H9 (cell line): Measurements from ENCODE around the gene C19orf33. TPM values are rescaled to one million over a fixed set of nuclear protein-coding genes. Genes with fewer than 3 reads are reported as not detected.
A peak's percentile ranks its signal among the peaks of the same experiment; 100 is the strongest.

Experiments used
- DNase-seq: peaks from one replicate; pipeline ENCODE4 v3.0.0-alpha.2; 2017
- H2AFZ ChIP-seq: one replicate; pipeline ENCODE4 v1.6.1; 2013; ENCODE audit warnings: mild to moderate bottlenecking, low read length, control low read depth, moderate library complexity
- H2AK5ac ChIP-seq: 2 replicates; pipeline ENCODE4 v1.6.1; 2013; ENCODE audit warnings: low read length, control low read depth, mixed read lengths; ENCODE audit not compliant: insufficient read length
- H2BK120ac ChIP-seq: one replicate; pipeline ENCODE4 v1.6.1; 2013; ENCODE audit warnings: low read depth, mild to moderate bottlenecking, low read length, control low read depth, inconsistent platforms; ENCODE audit not compliant: poor library complexity, severe bottlenecking
- H2BK12ac ChIP-seq: 2 replicates; pipeline ENCODE4 v1.6.1; 2013; ENCODE audit warnings: low read length, control low read depth, mixed read lengths, low read depth; ENCODE audit not compliant: insufficient read length
- H2BK15ac ChIP-seq: 2 replicates; pipeline ENCODE4 v1.6.1; 2013; ENCODE audit warnings: low read depth, low read length, control low read depth
- H2BK20ac ChIP-seq: one replicate; pipeline ENCODE4 v1.6.1; 2013; ENCODE audit warnings: low read depth, mild to moderate bottlenecking, low read length, control low read depth, inconsistent platforms; ENCODE audit not compliant: poor library complexity, severe bottlenecking
- H2BK5ac ChIP-seq: 2 replicates; pipeline ENCODE4 v1.6.1; 2013; ENCODE audit warnings: low read length, control low read depth, mixed read lengths; ENCODE audit not compliant: insufficient read length
- H3K14ac ChIP-seq: 2 replicates; pipeline ENCODE4 v1.6.1; 2013; ENCODE audit warnings: low read length, control low read depth; ENCODE audit not compliant: insufficient read depth
- H3K18ac ChIP-seq: 2 replicates; pipeline ENCODE4 v1.6.1; 2013; ENCODE audit warnings: low read depth, mild to moderate bottlenecking, mixed read lengths, low read length, control low read depth; ENCODE audit not compliant: insufficient read length
- H3K23ac ChIP-seq: 2 replicates; pipeline ENCODE4 v1.6.1; 2013; ENCODE audit warnings: low read length, control low read depth, mixed read lengths, low read depth; ENCODE audit not compliant: insufficient read length
- H3K23me2 ChIP-seq: 2 replicates; pipeline ENCODE4 v1.6.1; 2013; ENCODE audit warnings: low read depth, mild to moderate bottlenecking, mixed read lengths, low read length, control low read depth; ENCODE audit not compliant: insufficient read length, poor library complexity, severe bottlenecking
- H3K27ac ChIP-seq: 2 replicates; pipeline ENCODE4 v1.5.1; 2013; ENCODE audit warnings: low read length, control low read depth, mixed read lengths, low read depth; ENCODE audit not compliant: insufficient read length
- H3K27me3 ChIP-seq: 2 replicates; pipeline ENCODE4 v1.6.1; 2013; ENCODE audit warnings: low read length, control low read depth, inconsistent platforms; ENCODE audit not compliant: insufficient read depth
- H3K4ac ChIP-seq: 2 replicates; pipeline ENCODE4 v1.6.1; 2013; ENCODE audit warnings: low read depth, mild to moderate bottlenecking, control low read depth, inconsistent platforms, low read length, moderate library complexity
- H3K4me1 ChIP-seq: 2 replicates; pipeline ENCODE4 v1.6.1; 2013; ENCODE audit warnings: low read length, control low read depth, inconsistent platforms; ENCODE audit not compliant: insufficient read depth
- H3K4me2 ChIP-seq: 2 replicates; pipeline ENCODE4 v1.6.1; 2013; ENCODE audit warnings: low read length, control low read depth, mixed read lengths; ENCODE audit not compliant: insufficient read length, insufficient read depth
- H3K56ac ChIP-seq: 2 replicates; pipeline ENCODE4 v1.6.1; 2013; ENCODE audit warnings: low read depth, mild to moderate bottlenecking, mixed read lengths, low read length, control low read depth; ENCODE audit not compliant: insufficient read length
- H3K79me1 ChIP-seq: 2 replicates; pipeline ENCODE4 v1.6.1; 2013; ENCODE audit warnings: low read depth, mild to moderate bottlenecking, moderate library complexity, low read length, control low read depth, inconsistent platforms; ENCODE audit not compliant: insufficient read depth, poor library complexity, severe bottlenecking
- H3K79me2 ChIP-seq: 2 replicates; pipeline ENCODE4 v1.6.1; 2013; ENCODE audit warnings: low read length, control low read depth, inconsistent platforms; ENCODE audit not compliant: insufficient read depth
- H3K9ac ChIP-seq: 2 replicates; pipeline ENCODE4 v1.6.1; 2013; ENCODE audit warnings: low read length, control low read depth, mixed read lengths; ENCODE audit not compliant: insufficient read length; ENCODE audit errors: extremely low read depth
- H3K9me3 ChIP-seq: one replicate; pipeline ENCODE4 v1.6.1; 2013; ENCODE audit warnings: low read depth, low read length, inconsistent platforms; ENCODE audit not compliant: control insufficient read depth
- H3T11ph ChIP-seq: one replicate; pipeline ENCODE4 v1.6.1; 2013; ENCODE audit warnings: mild to moderate bottlenecking, low read length, control low read depth, inconsistent platforms
- H4K20me1 ChIP-seq: one replicate; pipeline ENCODE4 v1.6.1; 2013; ENCODE audit not compliant: control insufficient read depth, insufficient read length, insufficient read depth
- H4K5ac ChIP-seq: 2 replicates; pipeline ENCODE4 v1.6.1; 2013; ENCODE audit warnings: low read depth, mild to moderate bottlenecking, mixed read lengths, low read length, control low read depth; ENCODE audit not compliant: insufficient read length
- H4K8ac ChIP-seq: replicated peaks from 2 replicates; pipeline ENCODE4 v1.6.1; 2013; ENCODE audit warnings: low read length, control low read depth, mixed read lengths, low read depth; ENCODE audit not compliant: insufficient read length
- H4K91ac ChIP-seq: 2 replicates; pipeline ENCODE4 v1.6.1; 2013; ENCODE audit warnings: low read depth, mild to moderate bottlenecking, moderate library complexity, mixed read lengths, low read length, control low read depth; ENCODE audit not compliant: insufficient read length
- H3K27ac Mint-ChIP-seq, 3 experiments: 2 replicates in 2 of 3; 3 replicates in 1 of 3; pipeline ENCODE4 v1.8.0; 2020 to 2021; ENCODE audit warnings: mixed read lengths in 3 of 3, mild to moderate bottlenecking in 1 of 3, moderate library complexity in 1 of 3
- H3K27me3 Mint-ChIP-seq: 2 replicates; pipeline ENCODE4 v1.8.0; 2021; ENCODE audit warnings: low read depth, mild to moderate bottlenecking, moderate library complexity, mixed read lengths
- H3K36me3 Mint-ChIP-seq, 3 experiments: 2 replicates in 2 of 3; 3 replicates in 1 of 3; pipeline ENCODE4 v1.8.0; 2020 to 2021; ENCODE audit warnings: low read depth in 3 of 3, mixed read lengths in 3 of 3; ENCODE audit not compliant: insufficient read depth in 1 of 3
- H3K4me1 Mint-ChIP-seq, 2 experiments: 2 replicates each; pipeline ENCODE4 v1.8.0; 2020; ENCODE audit warnings: mixed read lengths in 2 of 2
- H3K4me3 Mint-ChIP-seq, 2 experiments: 2 replicates in 1 of 2; 3 replicates in 1 of 2; pipeline ENCODE4 v1.8.0; 2020 to 2021; ENCODE audit warnings: mild to moderate bottlenecking in 2 of 2, mixed read lengths in 2 of 2, moderate library complexity in 1 of 2
- H3K9me3 Mint-ChIP-seq, 2 experiments: 2 replicates in 1 of 2; 3 replicates in 1 of 2; pipeline ENCODE4 v1.8.0; 2020; ENCODE audit warnings: mild to moderate bottlenecking in 2 of 2, mixed read lengths in 2 of 2, moderate library complexity in 1 of 2
- CTCF ChIP-seq: fragments of 200-600 bp; sonication (generic); conservative IDR thresholded peaks from 3 replicates; pipeline ENCODE4 v1.8.0; 2021; ENCODE audit warnings: antibody characterized with exemption, mild to moderate bottlenecking
- whole genome bisulfite sequencing: extraction: QIAGEN DNeasy Blood & Tissue Kit; methylation state at CpG from one replicate; pipeline ENCODE4 v1.1.7; 2013; ENCODE audit warnings: missing lambda C conversion rate, low lambda C conversion rate, mixed read lengths; ENCODE audit not compliant: insufficient read length; ENCODE audit errors: extremely low coverage; 5-methylcytosine and 5-hydroxymethylcytosine counted together
- total RNA-seq: library from RNA; stranded (reverse); gene quantifications from 2 replicates; pipeline ENCODE4 v1.2.1, GENCODE V29; 2021

Gene C19orf33
- total RNA-seq, 1 experiment from 2014 or later: not detected

- no CpG with 5 or more reads among the region's 9 CpGs for WGBS
- H4K20me1 ChIP-seq: no peaks in the 10 kb centered on the region
Measured at GRCh38 chr19:38274739-38275138, 29.3 kb upstream of the C19orf33 start.

More at GRCh38 chr19:38274739-38275138, 29.3 kb upstream of the C19orf33 start:
- Histone ChIP-seq H3K18ac (no peak overlapping the region), H2BK120ac (no peak overlapping the region), H2BK12ac (no peak overlapping the region), H3K14ac (no peak overlapping the region), H4K5ac (no peak overlapping the region), H3K79me2 (peaks cover 29% of the 10 kb centered on the region), H2BK5ac (no peak overlapping the region), H3K9ac (no peak overlapping the region), H3K23me2 (no peaks in the 10 kb centered on the region), H3K23ac (no peak overlapping the region), H3T11ph (no peak overlapping the region), H2AK5ac (no peak overlapping the region), H3K27ac (no peak overlapping the region), H3K9me3 (no peaks in the 10 kb centered on the region), H3K79me1 (peaks cover 19% of the 10 kb centered on the region), H3K27me3 (no peaks in the 10 kb centered on the region), H3K56ac (no peak overlapping the region), H3K4me1 (no peaks in the 10 kb centered on the region; the same call in 1 of the 2 replicates), H2BK15ac (no peak overlapping the region), H3K4me2 (no peak overlapping the region), H3K4ac (no peak overlapping the region), H2BK20ac (no peak overlapping the region), H4K8ac (no peak overlapping the region), H4K91ac (no peak overlapping the region), H2AFZ (no peak overlapping the region)
- Mint-ChIP-seq H3K36me3 (peaks cover 6 to 27% (median 23%) of the 10 kb centered on the region in 3 experiments; a peak in 6 of 7 replicates), H3K4me3 (no peak overlapping the region), H3K4me1 (peaks cover 21 to 22% of the 10 kb centered on the region in 2 experiments), H3K27me3 (no peaks in the 10 kb centered on the region), H3K27ac (peak overlapping the region in 2 of 3 experiments; percentile 19 to 34; a peak in 1 of 7 replicates), H3K9me3 (no peaks in the 10 kb centered on the region)
- no peak for DNase-seq
- no peak for TF ChIP-seq CTCF
